ENCODE results near the gene IQSEC1.

IQSEC1 gene

DNA sequence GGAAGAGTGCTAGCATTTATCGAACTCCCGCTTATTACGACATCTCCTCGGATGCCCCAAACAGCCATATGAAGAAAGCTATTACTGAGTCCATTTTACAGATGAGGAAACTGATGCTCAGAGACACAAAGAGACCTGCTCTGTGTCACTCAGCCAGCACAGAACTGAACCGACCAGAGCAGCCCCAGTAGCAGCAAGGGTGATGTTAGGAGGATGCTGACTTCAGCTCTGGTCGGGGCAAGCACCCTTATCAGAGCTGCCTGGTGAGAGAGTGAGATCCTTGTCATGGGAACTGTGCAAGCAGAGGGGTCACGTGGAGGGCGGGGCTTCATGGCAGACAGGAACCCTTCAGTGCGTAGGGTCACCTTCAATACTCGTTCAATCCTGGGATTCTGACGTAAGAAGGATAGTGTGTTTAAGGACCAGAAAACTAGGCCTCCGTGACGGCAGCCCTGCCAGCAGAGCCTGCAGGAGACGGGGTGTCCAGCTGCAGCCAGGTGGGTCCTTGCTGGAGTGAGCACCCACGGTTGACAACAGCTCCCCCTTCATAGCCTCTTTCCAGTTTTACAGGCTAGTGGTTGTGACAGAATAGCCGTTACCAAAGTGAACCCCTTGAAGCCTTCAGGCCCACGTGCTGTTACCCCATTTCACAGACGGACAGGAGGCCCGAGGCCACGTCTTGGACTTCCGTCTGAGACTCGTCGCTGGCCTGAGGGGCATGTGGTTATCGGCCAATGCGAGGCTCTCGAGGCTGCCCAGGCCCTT lies 12.0 kb upstream of the IQSEC1 start:
- no peak for DNase-seq

DNA sequence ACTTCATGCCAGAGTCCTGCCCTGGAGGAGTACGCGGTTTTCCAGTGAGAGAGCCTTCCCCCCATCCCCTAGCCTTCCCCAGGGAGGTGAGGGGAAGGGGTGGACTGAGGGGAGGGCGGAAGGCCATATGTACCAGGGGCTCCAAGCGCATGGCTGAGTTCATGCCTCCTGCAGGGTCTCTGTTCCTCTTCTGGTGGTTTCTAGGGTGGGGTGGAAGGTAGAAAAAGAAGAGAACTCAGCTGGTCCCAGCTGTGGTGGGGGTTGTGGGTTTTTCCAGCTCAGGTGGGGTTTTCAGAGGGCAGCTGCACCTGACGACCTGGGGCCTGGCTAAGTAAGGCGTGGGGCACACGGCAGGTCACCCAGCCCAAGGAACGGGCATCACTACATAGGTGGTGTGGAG lies 10.7 kb upstream of the IQSEC1 start:
- DNase-seq: no peak

DNA sequence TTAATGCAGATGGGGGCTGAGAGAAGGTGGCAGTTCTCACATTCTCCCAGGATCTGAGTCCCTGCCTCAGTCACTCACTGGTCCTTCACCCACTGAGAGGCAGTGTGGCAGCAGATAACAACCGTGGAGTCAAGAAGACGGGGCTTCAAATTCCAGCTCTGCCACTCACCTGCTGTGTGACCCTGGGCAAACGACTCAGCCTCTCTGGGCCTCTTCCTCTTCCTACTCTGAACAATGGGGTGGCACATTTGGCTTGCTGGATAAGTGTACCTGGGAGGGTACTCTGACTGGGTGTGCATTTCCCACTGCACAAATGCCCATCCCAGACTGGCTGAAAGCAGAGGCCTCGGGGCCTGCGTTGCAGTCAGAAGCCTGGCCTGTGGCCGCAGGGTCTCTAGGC lies 10.0 kb upstream of the IQSEC1 start:
- DNase-seq: no peak

DNA sequence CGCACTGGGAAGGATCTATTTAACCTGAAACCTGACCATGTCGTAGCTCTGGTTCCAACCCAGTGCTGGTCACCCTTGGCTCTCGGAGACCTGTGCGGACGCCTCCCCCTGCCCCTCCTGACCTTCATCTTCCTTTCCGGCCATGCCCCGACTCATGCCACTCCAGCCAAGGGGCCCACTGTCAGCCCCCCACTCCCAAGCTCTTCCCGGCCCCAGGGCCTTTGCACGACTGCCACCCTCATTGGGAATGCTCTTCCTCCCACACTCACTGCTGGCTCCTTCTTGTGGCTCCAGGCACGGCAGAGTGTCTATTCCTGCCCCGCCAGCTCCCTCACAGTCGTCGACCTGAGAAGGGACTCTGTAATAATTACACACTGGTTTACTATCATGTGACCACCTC lies 9.4 kb upstream of the IQSEC1 start:
- DNase-seq: no peak

DNA sequence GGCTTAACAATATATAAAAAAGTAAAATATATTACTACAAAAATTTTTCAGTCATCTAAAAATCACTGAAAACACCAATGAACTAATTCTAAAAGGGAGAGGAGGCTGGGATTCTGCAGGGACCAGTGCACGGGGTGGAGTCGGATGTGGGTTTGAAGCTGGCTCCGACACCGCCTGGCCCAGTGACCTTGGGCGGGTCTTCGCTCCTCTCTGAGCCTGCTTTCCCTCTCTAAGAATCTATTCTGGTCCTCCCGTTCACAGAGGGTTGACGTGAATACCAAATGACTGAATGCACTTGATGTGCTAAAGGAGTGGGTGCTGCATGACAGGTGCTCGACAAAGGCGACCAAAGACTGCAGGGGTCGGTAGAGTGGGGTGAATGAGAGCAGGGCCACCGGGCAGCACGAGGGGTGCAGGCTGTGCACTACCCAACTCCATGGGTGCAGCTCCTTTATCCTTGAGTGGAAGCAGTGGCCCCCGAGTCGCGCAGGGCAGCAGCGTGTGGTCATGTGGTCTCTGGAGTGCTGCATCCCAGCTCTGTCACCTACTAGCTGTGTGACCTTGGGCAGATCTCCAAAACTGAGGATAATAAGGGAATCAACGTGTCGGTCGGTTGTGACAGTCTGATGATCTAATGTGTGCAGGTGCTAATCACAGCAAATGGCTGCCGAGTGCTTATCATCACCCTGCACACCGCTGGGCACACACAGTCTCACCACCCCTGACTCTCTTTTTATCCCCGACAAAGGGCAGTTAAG lies 8.6 kb upstream of the IQSEC1 start:
- DNase-seq: no peak

DNA sequence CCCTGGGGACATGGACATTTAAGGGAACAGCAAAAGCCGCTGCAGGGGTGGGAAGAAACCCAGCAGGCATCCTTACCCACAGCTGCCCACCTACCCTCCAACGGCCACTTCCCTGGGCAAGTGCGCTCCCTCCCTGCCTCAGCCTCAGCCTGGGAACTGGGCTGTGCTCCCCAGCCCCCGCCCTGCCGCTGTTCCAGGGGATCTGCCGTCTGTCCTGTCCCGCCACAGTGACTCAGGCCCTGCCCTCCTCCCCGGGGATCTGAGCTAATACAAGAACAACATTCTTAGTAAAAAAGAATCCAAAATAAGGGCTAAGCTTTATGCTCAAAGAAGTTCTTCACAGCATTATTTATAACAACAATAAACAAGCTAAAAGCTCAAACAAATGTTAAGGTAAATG lies 7.4 kb upstream of the IQSEC1 start:
- DNase-seq: no peak

DNA sequence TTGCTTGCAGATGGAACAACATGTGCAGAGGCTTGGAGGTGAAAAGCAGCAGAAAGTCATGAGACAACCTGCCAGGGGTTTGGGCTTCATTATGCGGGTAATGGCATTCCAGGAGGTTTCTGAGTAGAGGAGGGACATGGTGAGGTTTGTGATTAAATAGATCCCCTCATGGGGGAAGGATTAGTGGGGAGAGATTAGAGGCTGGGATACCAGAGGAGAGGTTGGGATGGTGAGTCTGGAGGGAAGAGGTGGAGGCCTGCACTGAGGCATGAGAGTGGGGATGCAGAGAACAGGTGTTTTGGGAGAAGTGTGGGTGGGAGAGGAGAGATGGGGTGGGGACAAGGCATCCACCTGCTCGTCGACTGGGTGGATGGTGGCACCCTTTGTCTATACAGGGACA lies 6.8 kb upstream of the IQSEC1 start:
- no peak for DNase-seq

DNA sequence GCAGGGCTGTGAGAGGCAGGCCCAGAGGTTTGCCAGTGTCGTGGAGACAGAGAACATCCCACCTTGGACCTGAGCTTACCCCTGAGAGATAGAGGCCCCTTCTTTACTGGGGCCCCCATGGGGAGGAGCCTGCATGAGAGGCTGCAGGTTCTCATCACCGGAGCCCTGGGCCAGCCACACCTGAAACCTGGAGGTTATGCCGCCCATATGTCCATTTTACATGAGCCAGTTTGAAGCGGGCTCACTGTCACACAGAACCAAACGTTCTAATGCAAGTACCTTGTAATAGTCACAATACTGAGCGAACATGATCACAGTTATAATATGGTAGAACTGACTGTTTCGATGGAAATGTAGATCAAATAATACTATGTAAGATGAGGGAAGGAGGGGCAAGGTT lies 6.3 kb upstream of the IQSEC1 start:
- DNase-seq: no peak

DNA sequence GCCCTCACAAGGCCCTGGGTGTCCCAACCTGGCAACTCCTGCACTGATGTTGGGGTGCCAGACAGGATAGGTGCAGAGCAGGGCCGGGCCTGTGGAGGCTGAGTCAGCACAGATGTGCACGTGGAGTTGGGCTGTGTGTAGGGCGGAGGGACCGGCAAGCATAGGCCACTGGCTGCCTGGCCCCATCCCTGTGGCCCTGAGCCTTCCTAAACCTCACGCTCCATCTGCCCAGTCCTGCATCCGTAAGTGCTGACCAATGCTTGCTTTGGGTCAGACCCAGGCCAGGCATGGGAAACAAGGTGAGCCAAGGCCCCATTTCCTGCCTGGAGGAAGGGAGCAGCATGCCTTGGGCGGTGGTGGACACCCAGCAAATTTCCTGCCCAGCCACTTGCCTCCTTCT lies 5.8 kb upstream of the IQSEC1 start:
- DNase-seq: no peak

DNA sequence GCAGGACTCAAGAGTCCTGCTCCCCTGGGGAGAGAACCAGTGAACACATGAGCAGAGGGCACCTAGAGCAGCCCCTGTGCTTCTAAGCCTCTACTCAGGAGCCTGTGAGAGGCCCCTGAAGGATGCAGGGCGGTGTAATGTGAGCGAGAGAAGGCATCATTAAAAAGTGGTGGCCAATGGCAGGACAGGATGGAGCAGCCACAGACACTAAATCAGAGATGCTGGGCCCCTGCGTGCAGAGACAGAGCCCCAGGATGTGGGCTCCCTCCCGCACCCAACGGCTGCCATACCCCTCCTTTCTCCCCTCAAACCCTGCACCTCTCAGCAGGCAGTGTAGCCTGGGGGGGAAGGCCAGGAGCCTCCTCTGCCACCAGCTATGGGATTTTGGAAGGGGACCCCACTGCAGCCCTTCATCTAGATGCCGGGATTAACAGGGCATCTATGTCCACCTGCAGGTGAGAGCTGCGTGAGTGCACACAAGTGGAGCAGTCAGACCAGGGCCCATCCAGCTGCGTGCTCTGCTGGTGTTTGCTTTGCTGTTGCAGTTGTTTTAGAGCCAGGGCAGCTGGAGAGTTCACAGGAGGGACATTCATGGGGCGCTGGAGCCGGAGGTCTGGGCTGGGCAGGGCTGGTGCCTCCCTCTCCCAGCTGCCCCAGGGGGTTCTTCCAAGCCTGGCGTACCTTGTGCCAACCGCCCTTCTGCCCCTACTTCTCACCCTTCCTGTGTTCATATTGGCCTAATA lies 5.1 kb upstream of the IQSEC1 start:
- DNase-seq: no peak

DNA sequence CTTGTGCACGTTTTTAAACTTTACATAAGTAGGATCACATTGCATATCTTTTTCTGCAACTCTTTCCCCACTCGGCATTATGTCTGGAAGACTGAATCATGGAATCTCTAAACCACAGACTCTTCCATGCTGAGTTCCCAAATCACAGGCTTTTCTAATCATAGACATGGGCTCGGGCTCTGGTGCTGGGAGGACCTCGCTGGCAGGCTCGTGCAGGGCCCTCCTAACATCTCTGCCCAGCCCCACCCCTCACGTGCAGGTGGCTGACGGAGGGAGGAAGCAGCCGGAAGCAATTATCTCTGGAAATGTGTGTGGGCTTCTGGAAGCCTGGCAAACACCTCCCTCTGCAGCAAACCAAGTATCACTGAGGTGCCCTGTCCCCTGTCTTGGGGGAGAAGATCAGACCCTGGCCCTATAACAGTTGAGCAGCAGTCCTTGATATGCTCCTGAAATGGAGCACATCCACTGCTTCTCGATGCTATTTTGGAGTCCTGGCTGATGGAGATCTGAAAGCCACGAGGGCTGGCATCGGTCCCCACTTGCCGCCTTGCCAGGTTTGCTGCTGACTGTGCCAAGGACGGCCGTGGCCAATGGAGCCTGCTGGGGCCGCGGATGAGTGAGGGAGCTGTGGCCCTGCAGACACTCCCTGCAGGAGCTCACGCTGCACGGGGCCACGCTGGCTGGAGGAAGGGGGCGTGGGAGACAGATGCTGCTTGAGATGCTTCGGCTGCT lies 4.4 kb upstream of the IQSEC1 start:
- DNase-seq: peak; percentile 50

DNA sequence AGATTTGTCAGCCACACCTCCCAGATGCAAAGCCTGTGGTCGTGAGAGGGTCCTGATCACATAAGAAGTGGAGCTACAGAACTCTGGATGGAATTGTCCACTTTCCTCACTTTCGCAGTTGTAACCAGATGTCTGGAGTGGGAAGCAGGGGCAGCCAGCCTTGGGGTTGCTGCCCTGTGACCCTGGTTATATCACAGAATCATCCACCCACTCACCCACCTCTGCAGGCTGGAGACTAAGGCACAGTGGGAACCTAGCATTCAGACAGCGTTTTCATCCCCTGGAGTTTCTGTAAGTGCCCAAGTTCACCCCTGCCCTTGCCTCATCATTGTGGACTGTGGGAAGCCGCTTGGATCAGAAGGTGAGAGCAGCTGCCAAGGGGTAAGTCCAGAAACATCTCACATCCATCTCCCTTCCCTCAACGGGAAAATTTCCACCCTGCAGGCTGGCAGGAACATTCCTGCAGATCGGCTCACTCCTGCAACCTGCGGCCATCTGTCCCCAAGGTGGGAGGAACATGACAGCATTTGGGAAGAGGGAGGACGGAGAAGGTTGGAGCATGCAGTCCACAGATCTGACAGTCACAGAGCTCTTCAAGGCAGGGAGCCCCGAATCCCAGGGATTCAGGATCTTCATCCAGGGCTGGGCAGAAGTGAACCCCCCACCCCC lies 2.9 kb upstream of the IQSEC1 start:
- DNase-seq: no peak

DNA sequence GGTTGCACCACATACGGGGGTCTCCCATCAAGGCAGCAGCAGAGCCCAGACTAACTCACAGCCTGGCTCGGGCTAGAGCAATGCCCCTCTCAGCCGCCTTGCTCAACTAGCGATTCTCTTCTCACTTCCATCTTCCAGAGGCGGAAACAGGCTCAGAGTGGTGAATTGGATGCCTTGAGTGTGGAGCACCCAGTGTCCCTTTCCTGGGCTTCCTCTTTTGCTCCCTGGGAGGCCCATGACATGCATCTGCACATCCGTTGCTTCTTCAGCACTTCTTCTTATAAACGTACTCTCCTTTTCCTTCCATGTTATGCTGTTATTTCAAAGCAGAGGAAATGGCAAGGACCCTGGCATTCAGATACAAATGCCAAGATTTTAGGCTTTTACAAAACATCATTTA lies 2.1 kb upstream of the IQSEC1 start:
- no peak for DNase-seq

DNA sequence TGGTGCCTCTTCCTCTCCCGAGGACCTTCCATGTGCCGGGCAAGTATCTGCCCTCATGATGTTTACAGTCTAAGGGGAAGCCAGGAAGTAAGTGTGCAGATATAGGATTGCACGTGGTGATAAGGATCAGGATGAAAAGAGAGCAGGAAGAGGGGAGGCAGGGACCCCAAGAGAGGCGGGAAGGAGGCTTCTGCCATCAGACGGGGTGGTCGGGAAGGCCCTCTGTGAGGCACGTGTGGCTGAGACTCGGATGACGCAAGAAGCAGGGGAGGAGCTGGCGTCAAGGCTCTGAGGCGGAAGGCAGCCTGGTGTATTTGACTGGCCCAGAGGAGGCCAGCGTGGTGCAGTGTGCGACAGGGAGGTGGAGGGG lies 762 bp upstream of the IQSEC1 start:
- no peak for DNase-seq

DNA sequence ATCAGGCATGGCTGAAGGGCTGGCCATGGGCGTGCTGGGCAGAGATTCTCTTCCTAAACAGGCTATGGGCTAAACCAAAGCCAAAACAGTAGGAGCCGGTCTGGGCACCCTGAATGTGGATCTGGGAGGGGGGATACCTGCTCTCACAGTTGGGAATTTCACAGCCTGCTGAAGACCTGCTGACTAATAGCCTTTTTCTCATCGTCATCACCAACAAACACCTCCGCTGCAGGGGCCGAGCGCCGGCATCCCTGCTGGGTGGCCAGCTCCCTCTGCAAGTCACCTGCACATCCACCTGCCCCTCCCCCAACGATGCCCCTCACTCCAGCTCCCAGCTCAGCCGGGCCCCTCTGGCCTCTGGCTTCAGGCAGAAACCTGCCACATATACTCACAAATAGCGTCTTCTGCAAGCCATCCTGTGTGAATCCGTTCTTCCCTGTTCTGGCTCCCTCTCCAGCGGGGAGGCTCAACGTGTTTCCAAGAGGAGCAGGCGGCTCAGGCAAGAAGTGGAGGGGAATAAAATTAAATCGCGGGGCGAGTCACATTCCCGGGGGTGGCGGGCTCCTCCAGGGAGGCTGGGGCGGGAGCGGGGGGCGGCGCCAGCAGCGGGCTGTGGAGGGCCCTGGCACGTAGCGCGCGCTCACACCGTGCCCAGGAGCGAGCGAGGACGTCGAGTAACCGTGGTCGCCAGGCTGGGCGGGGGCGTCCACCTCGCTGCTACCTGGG lies 466 bp downstream of the IQSEC1 start:
- no peak for DNase-seq

DNA sequence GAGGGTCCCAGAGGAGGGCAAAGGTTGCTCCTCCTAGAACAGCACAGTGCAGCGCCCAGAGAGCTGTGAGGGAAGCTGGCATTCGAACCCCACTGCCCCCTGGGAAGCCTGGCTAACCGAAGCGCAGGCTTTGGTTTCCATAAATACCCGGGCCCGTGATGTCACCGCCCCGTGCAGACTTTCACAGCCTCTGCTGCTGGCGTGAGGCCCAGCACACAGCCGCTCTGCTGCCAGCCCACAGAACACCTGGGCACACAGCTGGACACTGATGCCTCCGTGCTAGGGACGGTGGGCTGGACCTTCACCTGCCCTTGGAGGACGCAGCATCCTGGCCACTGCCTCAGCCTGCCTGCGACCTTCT lies 1.0 kb downstream of the IQSEC1 start:
- peak; percentile 11 for DNase-seq

DNA sequence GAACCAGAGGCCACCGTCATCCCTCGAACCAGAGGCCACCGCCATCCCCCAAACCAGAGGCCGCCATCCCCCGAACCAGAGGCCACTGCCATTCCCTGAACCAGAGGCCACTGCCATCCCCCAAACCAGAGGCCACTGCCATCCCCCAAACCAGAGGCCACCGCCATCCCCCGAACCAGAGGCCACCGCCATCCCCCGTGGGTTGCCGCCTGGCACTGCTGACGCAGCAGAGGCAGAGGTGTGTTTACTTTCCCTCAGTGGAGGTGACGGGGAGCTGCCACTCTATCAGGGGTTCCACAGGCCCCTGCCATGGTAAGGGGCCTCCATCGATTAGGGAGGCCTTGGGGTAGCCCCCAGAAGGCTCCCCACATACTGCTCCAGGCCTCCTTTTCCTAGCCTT lies 1.5 kb downstream of the IQSEC1 start:
- no peak for DNase-seq

DNA sequence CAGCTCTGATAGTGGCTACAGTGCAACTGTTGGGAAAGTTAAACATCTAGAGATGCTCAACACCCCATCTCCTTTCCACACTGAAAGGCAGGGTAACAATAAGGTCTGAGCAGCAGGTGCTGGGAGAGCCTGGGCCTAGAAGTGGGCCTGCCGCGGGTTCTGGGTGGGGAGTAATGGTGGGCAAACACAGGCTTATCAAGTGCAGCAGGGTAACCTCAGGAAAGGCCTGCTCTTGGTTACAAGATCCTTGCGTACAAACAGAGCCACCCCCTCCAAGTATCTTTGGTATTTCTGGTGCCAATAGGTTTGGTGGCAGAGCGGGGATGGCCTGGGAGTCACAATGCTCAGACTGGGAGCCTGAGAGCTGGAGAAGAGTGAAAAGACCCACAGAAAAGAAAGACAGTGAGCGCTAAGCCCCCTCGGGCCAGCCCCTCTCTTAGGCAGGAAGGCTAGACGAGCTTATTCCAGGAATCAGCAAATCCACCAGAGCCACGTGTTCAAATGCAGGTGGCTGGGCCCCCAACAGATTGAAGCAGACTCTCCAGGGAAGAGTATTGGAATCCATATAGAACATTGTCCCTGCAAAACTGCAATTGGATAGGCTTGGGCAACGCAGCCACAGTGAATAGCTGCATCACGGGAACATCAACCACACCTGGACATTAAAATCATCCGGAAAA lies 2.7 kb downstream of the IQSEC1 start:
- no peak for DNase-seq

DNA sequence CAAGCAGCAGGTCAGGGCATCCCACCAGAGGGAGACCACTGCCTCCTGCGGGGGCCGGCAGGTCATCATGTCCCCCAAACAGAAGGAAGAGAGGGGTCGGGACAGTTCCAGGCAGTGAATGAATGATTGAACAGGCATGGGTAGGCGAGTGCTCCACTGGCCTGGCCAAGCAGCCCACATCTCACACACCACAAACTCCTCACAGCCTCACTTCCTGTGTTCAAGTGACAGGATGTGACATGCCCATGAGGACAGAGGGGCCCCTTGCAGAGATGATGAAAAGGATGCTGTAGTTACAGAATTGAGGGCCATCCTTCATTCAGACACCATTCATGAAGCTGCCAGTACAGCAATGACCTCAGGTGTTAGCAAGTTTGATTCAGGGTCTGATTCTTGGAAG lies 3.7 kb downstream of the IQSEC1 start:
- DNase-seq: no peak

DNA sequence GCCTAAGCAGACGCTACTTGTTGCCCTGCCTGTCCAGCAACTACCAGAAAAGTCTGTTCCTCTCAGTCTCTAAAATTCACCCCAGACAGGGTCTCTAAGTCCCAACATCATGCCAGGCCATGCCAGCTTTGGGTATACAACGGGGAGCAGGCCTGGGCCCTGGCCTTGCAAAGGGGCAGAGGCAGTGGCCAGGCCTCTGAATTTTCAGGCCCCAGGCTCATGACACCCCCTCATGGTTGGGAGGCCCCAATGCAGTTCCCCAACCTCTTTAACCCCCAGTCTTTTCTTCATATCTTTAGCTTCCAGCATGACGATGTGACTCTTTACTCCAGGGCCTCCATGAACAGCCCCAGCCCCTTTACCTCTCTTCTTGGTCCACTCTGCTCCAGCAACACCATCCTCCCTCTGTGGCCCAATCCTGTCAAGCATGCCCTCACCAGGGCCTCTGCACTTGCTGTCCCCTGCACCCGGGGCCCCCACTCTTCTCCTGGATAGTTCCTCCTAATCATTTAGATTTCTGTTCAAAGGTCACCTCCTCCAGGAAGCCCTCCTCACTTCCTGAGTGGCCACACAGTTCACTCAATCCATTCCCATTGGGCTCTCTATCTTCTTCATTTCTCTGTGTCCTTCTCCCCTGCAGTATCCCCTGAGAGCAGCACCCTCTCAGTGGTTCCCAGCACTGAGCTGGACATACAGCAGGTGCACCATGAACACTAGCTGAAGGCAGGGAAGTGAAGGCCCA lies 4.8 kb downstream of the IQSEC1 start:
- DNase-seq: no peak

DNA sequence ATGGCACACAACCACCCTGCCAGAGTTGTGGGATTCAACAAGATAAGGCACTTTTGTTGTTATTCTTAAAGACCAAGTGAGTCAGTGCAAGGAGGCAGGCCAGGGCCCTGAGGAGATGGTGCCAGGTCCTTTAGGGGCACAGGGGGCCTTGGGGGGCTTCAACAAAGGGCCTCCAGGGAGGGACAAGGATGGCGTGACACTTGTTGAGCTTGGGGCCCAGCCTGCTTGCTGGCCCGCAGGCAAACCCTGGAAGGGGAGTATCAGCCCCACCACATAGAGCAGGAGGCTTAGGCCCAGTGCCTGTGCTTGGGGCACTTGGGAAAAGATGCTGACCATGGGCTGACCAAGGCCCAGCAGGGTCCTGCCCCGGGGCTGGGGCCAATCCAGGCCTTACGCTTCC lies 5.5 kb downstream of the IQSEC1 start:
- no peak for DNase-seq
